SIG-M5 treated with dmso at 0.1 percent for 504 hours (cell line): ENCODE measurements around the gene PSMD5.
A peak's percentile ranks its signal among the peaks of the same experiment; 100 is the strongest.

Experiments
- DNase-seq: peaks from one replicate; lab custom pipeline; 2025; ENCODE audit not compliant: unreplicated experiment; lab: John Stamatoyannopoulos, UW

PSMD5 gene

DNA sequence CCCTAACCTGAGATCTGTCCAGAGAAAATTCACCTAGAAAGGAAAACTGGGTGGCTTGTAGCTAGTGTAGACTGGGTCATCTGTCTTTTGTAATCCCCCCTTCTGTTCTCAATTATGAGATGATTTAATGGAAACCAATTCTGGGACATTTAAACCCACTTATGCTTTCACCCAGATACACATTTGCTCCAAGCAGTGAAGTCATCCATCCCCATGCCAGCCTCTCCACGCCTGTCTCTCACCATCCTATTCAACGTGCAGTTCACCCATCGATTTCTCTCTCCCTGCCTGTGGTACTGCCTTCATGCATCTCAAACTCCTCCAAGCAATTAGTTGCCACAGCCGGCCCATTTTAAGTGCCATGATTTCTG, 32.5 kb upstream of the PSMD5 start:
- no peak for DNase-seq

- DNase-seq: no peak
Measured at GRCh38 chr9:120874226-120875194, 31.8 kb upstream of the PSMD5 start.

DNA sequence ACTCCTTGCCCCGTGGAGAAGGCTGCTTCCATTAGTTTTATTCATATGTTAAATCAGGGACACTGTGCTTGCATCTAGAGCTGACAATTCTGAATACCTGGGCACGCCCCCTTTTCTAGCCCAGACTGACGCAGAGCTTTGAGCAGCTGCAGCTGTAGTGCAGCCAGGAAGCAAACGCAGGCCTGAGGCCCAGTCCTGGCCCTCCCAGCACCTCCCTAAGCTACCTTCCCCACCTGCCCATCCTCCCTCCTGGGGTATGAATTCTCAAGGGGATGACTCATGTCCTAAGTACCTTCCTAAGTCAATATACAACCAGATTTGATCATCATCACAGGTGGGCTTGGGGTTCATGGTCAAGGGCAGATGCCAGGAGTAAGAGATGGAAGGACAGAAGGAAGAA, 30.8 kb upstream of the PSMD5 start:
- DNase-seq: no peak

DNA sequence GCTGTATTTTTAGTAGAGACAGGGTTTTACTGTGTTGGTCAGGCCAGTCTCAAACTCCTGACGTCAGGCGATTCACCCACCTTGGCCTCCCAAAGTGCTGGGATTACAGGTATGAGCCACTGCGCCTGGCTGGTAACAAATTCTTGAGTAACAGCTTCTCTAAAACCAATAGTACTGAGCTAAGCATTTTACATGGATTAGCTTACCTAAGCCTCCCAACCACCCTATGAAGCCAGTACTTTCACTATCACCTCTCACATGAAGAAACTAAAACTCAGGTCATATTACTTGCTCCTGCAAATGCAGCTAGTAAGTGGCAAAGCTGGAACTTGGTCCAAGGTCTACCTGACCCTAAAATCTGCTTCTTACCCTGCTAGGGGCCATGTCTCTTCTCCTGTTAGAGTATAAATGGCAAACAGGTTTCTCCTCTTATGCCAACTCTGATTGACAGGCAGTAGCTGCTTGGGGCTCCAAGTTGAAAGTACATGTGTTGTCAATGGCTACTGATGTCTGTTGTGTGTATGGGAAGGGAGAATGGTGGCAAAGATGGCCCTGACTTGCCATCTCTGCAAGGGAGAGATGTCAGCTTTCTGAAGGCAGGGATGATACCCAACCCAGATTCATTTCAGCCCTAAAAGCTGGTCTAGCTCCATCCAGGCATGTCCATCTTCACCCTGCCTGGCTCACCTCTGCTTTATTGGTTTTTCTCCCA, 30.2 kb upstream of the PSMD5 start:
- no peak for DNase-seq

- DNase-seq: no peak
Measured at GRCh38 chr9:120870206-120870605, 27.5 kb upstream of the PSMD5 start.

DNA sequence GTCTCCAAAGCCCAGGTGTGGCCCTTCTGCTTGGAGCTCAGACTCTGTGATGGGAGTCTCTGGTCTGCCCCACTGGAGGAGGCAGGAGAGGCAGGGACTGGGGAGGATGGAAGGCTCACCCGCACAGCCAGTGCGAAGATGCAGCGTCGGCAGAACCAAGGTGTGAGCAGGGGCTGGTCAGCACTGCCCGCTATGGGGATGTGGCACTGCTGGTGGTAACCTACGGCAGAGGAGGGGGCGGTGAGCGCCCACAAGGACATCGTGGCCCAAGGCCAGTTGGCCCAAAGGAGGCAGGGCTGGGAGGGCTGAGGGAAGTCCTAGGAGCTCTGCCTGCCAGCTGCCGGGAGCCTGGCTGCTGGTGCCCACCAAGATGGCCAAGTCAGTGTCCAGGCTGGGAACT, 27.0 kb upstream of the PSMD5 start:
- no peak for DNase-seq

DNA sequence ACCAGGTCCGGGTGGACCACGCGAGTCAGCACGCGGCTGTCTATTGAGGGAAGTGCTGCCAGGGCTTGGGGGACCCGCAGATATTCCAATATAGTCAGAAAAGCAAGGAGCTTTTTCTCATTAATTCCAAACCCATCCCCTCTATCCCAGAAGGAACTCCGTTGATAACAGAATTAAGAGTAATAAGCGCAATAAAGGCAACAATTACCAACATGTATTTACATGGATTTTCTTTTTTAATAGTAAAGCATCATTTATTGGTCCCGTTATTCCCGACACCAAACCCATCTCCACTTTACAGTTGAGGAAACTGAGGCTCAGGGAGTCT, 26.6 kb upstream of the PSMD5 start:
- no peak for DNase-seq

- DNase-seq: peak; percentile 98
Measured at GRCh38 chr9:120868676-120869359, 26.1 kb upstream of the PSMD5 start.

DNA sequence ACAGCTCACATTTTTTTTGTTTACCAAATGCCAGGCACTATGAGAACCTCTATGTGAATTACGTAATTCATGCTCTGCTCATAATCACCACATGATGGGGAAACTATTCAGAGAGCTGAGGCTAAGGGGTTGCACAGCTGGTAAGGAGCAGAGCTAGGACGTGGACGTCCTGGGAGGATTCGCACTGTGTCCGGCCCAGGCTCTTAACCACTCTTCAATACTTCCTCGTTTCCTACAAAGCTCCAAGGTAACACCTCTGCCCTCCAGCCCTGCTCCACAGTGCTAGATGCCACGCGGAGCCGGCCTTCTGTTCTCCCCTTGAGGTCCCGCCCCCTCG, 25.6 kb upstream of the PSMD5 start:
- peak; percentile 90 for DNase-seq

DNA sequence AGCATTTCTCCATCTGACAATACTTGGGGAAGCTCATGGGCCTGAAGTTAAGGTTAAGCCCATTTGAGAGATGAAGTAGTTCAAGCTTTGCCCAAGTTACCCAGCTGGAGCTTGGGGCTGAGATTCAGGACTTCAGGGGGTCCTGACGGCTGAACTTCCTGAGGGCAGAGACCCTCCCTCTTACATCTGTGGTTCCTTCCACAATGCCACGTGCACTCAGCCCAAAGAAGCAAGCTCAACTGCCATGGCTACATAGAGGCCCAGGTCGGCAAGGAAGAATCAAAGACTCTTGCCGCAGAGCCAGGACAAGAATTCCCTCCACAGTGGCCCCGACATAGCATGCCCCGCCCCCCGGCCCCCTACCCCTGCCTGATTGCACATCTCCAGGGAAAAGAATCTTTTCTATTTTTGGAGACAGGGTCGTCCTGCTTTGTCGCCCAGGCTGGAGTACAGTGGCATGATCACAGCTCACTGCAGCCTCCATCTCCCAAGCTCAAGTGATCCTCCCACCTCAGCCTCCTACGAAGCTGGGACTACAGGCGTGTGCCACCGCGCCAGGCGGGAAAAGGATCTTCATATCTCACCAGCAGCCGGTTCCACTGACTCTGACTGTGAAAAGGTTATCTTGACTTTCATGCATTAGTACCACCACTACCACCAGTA, 25.1 kb upstream of the PSMD5 start:
- no peak for DNase-seq

DNA sequence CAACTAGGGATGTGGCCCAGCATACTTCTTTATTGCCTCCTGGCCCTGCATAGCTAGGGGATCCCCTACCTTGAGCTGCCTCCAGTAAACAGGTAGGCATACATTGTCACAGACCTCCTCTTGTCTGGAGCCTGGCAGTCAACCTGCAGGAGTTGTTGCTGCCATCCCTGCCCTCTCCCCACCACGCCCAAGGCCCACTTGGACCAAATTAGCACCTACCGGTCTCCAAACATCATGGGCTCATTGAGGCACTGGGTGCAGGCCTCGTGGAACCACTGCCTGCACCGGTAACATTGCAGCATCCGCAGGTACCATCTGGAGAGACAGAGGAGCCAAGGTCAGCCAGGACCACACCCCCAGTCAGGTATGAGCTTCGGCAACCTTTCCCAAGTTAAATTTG, 23.9 kb upstream of the PSMD5 start:
- no peak for DNase-seq

DNA sequence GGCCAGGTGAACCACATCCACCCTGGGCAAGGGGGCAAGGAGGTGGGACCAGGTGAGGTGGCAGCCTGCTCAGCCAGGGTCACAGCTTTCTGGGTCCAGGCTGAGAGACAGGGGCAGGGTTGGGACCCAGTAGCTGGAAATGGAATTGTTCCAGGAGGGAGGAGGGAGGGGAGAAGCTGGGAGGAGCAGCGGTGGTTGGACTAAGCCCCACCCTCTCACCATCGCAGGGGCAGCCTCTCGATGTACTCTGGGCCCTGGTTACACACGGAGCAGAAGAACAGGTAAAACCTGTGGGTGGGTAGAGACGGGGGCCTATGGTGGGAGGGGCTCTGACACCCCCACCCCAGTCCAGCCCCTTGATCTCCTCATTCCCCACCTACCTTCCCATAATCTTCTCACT, 23.1 kb upstream of the PSMD5 start:
- no peak for DNase-seq

GRCh38 chr9:120865176-120865575, 22.5 kb upstream of the PSMD5 start:
- no peak for DNase-seq

- DNase-seq: no peak
Measured at GRCh38 chr9:120864719-120865118, 22.0 kb upstream of the PSMD5 start.

GRCh38 chr9:120863833-120864232, 21.1 kb upstream of the PSMD5 start:
- DNase-seq: no peak

GRCh38 chr9:120862452-120862851, 19.7 kb upstream of the PSMD5 start:
- no peak for DNase-seq

- DNase-seq: no peak
Measured at GRCh38 chr9:120861935-120862334, 19.2 kb upstream of the PSMD5 start.

DNA sequence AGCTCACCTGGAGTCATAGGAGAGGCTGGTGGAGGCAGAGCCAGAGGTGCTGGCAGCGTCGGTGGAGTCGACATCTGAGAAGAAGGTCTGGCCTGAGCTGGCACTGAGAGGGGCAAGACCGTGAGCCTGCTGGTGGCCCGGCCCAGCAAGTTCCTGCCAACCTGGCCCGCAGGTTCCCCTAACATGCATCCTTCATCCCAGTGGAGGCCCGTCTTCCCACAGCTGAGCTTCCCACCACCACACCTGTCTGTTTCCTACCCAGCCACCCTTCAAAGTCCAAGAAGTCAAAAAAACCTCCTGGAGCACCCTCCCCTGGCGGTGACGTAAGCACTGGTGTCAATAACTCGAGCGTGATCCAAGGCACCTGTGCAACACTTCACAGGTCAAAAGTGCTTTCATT, 17.4 kb upstream of the PSMD5 start:
- no peak for DNase-seq

DNA sequence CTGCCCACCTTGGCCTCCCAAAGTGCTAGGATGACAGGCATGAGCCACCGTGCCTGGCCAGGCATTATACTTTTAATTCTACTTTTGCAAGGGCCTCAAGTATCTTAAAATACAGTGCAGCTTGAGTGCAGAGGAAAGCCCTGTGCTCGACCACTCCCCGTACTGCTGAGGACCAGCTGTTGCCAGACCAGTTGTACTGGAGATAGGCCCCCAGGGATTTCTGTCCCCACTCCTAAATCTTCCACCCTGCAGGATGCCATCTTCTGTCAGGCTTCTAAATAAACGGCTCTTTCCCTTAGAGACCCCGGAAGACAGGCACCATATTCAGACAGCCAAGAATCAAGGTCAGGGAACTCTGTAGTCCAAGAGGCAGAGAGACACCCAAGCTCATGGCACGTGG, 16.6 kb upstream of the PSMD5 start:
- DNase-seq: no peak

- DNase-seq: no peak
Measured at GRCh38 chr9:120857902-120858301, 15.2 kb upstream of the PSMD5 start.

- DNase-seq: no peak
Measured at GRCh38 chr9:120857481-120857880, 14.8 kb upstream of the PSMD5 start.

DNA sequence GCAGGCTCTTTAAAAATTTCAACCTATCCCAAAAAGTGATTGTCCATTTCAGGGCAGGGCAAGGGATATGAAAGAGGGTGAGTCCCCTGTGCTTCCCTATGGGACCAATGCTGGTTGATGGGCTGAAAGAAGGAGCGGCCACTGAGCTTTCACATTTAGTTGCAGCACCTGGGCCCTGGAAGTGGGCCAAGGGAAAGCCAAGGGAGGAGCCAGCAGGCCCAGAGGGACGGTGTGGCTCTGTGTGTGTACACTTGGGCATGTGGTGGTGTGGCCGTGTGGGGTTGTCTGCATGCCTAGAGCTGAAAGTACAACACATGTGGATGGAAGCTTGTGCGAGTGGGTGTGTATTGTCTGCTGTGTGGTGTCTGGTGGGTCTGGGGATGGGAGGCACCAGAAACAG, 14.0 kb upstream of the PSMD5 start:
- no peak for DNase-seq
